Glomerular visceral epithelial cell (primary cell): ENCODE results near the gene SORCS2.
"Not testable (repeated sequence)": the region's sequence is repeated elsewhere in the genome, so short reads cannot be mapped to it uniquely, and the experiment has no call there.

Experiments
- DNase-seq: peaks from one replicate; pipeline ENCODE4 v3.0.0-alpha.2; 2016; ENCODE audit errors: extremely low spot score

Gene SORCS2

DNA sequence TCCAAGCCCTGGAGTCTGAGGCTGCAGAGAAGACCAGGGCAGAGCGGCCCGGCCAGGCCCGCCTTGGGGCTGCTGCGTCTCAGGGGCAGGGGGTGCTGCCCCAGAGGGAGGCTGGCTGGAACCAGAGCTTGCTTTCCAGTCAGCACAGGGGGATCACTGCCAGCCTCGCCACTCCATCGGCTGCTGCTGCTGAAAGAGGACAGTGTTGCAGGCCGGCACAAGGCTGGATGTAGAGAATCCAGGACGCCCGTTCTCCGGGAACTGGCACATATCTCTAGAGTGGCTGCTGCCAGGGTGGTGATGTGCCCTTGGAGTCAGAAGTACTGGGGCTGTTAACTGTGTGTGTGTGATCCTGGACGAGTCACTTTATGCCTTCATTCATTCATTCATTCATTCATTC is 31.9 kb upstream of the SORCS2 start:
- no peak for DNase-seq

DNA sequence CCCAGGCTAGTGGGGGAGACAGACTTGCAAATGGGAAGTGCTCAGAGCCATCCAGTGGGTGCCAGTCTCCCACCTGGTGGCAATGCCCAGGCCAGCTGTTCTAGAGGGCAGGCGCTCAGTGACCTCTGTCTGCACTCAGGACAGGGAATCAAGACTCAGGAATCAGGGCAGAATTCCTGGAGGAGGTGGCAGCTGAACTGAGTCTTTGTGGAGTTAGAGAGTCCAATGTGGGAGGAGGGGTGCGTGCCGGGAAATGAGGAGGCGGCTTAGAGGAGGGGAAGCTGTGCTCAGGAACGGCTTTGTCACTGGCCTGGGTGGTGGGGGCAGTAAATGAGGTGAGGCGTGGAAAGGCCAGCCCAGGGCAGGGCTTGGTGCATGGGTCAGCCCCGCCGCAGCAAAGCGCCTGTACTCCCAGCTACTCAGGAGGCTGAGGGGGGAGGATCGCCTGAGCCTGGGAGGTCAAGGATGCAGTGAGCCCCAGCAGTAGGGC is 31.3 kb upstream of the SORCS2 start:
- no peak for DNase-seq

DNA sequence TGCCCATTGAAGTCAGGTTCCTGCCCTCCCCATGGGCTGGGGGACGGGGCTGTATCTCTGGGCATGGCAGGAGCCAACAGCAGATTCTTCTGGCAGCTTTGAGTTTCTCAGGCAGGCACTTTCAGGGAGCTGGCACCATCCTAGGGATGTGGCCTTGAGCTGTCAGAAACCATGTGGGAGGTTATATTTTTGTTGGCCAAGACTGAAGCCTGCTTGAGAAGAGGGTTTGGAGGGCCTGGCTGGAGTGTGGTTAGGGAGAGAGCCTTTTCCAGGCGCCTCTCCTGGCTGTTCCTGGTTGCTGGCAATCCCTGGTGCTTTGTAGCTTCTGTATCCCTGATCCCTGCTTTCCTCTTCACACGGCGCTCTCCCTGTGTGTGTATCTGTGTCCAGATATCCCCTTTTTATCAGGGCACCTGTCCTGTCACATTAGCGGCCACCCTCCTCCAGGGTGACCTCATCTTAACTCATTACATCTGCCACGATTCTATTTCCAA is 30.6 kb upstream of the SORCS2 start:
- DNase-seq = no peak

DNA sequence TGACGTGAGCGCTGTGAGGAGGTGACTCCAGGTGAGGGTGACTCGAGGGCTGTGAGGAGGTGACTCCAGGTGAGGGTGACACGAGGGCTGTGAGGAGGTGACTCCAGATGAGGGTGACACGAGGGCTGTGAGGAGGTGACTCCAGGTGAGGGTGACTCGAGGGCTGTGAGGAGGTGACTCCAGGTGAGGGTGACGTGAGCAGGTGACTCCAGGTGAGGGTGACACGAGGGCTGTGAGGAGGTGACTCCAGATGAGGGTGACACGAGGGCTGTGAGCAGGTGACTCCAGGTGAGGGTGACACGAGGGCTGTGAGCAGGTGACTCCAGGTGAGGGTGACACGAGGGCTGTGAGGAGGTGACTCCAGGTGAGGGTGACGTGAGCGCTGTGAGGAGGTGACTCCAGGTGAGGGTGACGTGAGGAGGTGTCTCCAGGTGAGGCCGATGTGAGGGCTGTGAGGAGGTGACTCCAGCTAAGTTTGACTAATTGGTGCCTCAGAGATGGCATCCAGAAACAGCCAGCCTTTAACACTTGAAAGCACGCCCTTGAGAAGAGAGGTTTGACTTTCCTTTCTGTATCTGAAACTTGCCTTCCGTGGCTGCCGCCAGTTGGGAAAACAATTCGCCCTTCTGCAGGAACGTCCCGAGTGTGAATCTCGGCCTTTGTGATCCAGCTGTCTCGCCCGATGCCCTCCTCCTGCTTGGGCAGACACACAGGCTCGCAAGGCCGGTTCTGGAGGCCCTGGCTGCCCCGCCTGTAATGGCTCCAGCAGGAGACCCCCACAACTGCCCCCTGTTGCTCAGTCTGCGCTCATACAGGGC is 27.1 kb upstream of the SORCS2 start:
- DNase-seq = not testable (repeated sequence)

DNA sequence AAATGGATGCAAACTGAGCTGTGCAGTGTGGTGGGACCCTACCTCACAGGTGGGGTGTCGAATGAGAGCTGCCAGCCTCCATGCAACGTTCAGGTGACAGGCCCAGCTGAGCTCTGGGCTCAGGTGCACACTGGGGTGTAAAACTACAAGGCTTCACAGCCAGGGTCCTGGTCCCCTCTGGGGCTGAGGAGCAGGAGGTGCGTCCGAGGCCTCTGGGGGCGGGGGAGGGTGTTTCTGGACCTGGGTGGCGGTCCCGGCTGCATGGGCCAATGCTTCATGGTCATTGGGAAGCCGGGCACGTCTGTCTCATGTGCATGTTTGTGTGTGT is 26.5 kb upstream of the SORCS2 start:
- no peak for DNase-seq

DNA sequence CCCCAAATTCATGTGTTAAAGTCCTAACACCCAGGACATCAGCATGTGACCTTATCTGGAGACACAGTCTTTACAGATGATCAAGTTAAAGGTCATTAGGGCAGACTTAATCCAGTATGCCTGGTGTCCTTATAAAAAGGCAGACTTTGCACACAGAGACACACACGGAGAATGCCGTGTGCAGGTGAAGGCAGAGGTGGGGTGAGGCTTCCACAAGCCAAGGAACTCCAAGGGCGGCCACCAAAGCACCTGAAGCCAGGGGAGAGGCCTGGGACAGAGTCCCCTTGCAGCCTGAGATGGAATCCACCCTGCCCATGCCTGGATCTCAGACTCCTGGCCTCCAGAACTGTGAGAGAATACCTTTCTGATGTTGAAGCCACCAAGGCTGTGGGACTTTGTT is 26.1 kb upstream of the SORCS2 start:
- DNase-seq = no peak

DNA sequence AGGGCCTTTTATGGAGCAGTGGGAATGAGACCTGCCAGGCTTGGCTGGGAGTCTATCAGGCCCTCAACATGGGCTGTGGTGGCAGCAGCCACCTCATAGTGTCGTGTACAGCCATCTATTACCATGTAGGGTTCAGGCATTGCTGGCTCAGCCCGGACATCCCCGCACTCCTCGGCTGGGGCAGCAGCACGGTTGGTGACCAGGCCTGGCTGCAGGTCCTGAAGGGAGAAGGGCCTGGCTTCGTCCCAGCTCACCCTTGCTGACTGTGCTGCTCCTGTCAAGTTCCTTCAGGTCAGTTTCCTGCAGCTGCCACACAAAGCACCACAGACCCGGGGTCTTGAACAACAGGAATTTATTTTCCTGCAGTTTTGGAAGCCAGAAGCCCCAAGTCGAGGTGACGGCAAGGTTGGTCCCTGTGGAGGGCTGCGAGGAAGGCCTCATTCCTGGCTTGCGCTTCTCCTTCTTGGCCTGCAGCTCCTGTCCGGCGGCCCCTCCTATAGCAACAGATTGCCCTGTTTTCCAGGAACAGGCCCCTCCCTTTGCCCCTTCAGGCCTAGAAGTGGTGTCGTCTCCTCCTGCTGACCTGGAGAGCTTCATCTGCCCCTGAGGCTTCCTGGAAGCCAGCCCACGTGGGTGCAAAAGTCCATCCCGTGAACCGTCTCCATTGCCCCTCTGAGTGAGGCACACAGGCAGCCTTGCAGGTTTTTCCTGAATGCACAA is 25.2 kb upstream of the SORCS2 start:
- DNase-seq = no peak

DNA sequence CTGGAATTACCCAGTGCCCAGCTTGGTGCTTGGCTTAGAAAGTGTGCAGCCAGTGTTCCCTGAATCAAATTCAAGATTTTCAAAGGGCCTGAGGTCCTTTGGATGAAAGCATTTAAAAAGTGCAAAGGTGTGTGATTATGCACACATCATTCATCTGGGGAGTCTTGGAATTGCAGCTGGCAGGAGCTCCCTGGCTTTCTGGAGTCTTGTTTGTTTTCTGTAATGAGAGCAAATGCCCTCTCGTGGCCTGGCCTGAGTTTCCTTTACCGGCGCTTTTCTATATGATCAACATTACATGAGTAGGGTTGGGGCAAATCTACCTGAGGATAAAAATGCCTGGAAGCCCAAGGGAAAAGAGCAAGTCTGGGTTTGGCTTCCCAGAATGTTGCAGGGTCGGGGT is 24.6 kb upstream of the SORCS2 start:
- DNase-seq = no peak

DNA sequence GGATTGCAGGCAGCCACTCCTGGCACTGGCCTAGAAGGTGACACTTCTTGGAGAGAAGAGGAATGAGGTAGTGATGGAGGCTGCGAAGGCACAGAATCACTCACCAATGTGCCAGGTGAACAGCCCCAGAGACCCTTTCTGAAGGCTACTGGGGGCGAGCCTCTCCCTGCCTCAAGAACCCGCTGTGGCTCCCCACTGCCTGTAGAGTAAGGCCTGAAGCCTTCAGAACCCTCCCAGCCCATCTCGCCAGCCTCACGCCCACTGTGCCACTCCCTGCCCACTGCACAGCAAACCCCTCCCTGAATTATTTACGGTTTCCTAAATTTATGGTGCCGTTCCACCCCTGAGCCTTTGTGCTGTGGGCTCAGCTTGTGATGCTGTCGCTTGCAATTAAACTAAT is 24.2 kb upstream of the SORCS2 start:
- DNase-seq = no peak

DNA sequence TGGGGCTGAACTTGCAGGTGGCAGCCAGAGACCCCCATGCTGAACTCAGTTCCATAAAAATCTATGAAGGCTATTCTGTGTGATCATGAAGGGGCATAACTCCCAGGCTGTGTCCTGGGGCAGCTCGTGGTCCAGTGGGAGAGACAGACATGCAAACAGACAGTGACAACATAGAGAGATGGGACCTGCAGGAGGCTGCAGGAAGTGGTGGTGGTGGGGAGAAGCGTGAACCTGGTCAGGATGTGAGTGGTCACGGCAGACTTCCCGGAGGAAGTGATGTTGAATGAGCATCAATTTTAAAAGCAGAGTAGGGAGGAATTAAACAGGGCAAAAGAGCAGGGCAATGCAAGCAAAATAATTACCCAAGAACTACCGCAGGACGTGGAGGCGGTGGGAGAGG is 23.2 kb upstream of the SORCS2 start:
- DNase-seq = no peak

DNA sequence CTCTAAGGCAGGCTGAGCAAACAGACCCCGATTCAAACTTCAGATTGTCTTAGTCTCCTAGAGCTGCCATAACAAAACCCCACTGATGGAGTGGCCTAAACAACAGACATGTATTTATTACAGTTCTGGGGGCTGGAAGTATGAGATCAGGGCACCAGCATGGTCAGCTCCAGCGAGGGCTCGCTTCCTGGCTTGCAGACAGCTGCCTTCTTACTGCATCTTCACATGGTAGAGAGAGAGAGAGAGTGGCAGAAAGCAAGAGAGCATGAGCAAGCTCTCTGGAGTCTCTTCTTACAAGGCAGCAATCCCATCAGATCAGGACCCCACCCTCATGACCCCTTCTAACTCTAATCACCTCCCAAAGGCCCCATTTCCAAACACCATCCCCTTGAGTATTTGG is 22.3 kb upstream of the SORCS2 start:
- DNase-seq = no peak

DNA sequence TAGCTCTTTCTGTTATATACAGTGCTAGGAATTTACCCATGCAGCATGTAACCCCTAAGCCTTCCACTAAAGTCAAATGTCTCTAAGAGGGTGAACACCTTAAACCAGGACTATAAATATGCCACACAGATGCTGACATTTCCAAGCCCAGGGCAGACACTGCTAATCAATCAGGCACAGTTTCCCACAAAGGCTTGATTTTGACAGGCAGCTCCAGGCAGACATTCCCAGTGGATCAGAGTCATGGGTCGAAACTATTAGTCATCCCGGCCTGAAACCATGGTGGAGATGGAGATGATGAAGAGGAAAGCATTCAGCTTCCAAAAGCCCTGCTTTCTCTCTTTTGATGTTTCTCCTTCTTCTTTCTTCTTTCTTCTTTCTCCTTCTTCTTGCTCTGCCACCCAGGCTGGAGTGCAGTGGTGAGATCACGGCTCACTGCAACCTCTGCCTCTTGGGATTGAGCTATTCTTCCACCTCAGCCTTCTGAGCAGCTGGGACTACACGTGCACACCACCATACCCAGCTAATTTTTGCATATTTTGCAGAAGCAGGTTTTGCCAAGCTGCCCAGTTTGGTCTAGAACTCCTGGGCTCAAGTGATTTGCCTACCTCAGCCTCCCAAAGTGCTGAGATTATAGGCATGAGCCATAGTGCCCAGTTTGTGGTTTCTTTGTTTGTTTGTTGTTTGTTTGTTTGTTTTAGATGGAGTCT is 21.0 kb upstream of the SORCS2 start:
- no peak for DNase-seq

DNA sequence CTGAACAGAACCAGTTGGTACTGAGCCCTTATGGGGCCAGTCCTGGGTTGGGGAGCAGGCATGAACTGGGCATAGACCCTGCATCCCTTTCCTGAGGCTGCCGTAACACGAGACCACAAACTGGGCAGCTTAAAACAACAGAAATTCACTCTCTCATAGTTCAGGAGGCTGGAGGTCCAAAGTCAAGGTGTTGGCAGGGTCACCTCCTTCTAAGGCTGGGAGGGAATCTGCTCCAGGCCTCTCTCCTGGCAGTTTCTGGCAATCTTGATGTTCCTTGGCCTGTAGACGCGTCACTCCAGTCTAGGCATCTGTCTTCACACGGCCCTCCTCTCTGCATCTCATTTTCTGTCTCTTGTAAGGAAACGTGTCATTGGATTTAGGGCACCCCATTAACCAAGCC is 19.8 kb upstream of the SORCS2 start:
- DNase-seq = no peak

DNA sequence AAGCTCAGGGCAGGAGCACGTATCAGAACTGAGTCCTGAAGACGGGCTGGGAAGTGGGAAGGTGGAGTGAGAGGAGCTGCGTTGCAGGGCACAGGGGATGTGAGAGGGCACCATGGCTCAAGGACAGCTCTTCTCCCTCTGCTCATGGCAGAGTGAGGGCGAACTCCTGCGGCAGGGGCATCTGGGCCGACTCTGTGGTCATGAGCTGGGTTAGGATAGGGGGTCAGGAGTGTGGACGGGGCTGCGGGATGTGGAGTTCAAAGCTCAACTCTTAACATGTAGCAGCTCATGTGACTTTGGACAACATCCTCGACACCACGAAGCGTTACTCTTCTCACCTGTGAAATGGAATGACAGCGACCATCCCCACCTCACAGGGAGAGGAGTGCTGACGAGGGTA is 19.4 kb upstream of the SORCS2 start:
- DNase-seq = no peak

DNA sequence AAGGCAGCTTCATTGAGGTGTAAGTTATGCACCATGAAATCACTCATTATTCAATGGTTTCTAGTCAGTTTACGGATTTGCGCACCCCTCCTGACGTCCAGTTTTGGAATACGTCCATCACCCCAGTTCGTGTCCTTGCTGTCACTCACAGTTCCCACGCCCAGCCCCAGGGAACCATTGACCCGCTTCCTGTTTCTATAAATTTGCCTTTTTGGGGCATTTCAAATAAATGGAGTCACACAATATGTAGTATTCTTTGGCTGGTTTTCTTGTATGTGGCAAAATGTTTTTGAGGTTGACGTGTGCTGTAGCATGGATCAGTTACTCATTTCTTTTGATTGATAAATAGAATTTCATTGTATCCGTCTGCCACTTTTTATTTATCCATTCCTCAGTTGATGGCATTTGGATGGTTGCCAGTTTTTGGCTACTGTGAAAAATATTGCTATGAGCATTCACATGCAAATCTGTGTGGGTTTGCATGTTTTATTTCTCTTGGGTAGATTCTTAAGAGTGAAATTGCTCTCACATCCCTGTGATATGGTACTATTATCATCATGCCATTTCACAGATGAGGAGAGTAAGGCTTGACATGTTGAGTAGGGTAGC is 18.4 kb upstream of the SORCS2 start:
- no peak for DNase-seq

DNA sequence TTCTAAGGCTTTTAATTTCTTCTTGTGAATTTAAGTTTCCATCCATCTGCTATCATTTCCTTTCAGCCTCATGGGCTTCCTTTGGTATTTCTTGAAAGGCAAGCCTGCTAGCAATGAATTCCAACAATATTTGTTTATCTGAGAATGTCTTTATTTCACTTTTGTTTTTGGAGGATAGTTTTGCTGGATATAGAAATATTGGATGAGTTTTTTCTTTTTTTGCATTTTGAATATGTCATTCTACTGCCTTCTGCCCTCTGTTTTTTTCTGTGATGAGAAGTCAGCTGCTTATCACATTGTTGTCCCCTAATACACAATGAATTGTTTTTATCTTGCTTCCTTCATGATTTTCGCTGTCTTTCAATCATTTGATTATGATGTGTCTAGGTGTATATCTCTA is 13.2 kb upstream of the SORCS2 start:
- DNase-seq = no peak

DNA sequence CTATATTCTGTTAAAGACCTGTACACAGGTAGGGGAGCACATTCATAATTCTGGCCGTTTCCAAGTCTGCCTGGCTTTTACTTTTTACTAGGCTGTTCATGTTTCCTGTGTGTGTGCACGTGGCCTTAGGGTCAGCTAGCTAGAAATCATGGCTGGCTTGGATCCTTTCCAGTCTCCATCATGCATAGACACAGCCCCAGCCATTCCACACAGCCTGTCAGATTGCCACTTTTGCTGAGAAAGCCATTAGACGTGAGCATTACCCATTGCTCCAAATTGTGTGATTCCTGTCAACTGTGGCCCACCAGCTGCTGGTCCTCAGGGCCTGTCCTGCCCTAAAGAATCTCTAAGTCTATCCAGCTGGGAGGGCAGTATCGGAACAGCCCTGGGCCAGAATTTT is 11.4 kb upstream of the SORCS2 start:
- DNase-seq = no peak

DNA sequence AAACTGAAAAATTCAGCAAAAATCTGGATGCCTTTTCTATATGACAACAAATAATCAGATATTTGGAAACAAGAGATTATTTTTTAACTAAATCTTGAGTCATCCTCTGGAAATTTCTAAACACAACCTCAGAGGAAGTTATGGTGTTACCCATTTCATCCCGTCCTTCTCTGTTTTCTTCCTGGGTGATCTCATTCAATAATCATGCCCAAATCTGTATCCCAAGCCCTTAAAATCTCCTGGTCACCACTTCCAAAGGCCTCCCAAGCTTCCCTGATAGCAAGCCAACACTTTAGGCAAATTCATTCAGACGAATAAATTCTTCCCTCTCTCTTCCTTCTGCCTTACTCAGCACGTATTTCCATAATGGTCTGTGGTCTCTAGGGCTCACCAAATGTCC is 9.7 kb upstream of the SORCS2 start:
- no peak for DNase-seq

DNA sequence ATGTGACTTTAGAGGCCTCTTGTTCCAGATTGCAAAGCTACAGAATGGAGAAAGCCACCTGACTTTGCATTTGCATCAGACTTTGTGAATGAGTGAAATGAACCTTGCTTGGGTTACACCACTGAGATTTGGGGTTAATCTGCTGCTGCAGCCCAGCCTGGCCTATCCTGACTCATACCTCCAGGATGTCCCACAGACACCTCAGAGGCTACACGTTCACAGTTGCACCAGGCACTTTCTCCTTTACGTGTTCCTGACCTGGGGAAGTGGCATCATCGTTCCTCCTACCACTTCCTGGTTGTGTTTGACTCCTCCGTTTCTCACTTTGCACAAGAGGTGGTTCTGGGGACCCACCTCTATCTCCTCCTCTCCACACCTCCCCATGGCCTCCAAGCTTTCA is 9.2 kb upstream of the SORCS2 start:
- DNase-seq = peak; percentile 26

DNA sequence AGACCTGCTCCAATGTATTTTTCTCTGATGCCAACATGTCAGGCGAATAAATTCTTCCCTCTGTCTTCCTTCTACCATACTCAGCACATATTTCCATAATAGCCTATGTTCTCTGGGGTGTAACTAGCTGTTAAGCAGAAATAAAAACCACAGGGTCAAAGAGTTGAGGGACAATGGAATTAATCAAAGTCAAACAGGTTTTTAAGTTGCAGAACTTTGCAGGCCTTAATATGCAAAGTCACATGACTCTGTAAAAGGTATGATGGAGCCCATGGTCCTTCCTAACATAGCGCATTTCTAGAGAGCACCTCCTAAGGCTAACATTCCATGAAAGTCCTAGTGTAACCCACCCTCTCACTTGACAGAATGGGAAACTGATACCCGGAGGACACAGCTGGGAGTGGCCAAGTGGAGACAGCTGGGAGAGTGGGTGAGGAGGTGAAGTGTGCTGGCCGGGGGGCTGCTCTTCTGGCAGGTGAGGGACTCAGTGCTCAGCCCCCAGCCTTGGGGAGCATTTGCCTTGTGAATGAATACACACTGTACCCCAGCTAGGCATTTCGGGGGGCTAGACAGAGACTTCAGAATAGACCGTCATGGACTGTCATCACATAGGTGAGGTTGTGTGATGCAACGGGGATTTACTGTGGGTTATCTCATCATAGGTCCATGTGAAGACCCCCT is 8.4 kb upstream of the SORCS2 start:
- DNase-seq = no peak

DNA sequence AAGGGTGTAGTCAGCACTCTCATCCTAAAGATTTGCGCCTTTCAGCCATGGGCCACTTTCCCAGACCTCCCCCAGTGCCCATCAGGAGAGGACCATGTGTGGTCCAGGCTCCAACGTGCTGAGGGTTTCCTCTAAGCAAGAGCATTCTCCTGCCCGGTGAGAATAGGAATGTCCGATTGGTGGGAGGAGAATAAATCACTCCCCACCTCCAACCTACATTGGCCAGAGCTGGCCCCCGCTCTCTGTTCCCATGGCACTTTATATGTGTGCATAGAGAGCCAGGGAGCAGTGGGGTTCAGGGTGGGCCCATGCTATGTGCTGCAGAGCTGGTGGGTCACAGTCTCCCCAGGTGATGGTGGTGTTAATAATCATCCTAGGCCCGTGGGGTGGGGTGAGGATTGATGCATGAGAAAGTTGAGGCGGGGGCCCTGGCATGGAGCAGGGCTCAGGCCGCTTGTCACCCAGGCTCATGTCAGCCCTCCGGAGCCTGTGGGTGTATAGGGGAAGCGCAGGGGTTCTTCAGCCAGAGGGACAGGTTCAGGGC is 6.8 kb upstream of the SORCS2 start:
- no peak for DNase-seq
